ENCODE data around the gene ZNF521.
"Not testable (repeated sequence)": the region's sequence is repeated elsewhere in the genome, so short reads cannot be mapped to it uniquely, and the experiment has no call there.

ZNF521 gene

DNA sequence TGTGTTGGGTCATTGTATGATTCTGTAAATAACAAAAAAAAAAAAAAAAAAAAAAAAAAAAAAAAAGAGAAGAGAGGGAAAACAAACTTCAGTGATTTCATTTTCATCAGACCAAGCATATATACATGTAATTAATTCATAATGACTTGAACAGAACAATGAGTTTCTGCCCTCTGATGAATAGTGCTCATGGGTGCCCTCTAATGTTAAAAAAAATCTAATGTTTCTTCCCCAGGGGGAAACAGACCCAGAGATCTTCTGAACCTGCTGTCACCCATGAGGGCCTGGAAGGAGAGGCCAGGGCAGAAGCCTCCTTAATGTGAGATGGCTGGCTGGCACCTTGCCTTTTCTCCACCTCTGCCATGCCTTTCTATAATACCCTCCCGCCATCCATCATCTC, 289.2 kb downstream of the ZNF521 start:
- DNase-seq = no peak

DNA sequence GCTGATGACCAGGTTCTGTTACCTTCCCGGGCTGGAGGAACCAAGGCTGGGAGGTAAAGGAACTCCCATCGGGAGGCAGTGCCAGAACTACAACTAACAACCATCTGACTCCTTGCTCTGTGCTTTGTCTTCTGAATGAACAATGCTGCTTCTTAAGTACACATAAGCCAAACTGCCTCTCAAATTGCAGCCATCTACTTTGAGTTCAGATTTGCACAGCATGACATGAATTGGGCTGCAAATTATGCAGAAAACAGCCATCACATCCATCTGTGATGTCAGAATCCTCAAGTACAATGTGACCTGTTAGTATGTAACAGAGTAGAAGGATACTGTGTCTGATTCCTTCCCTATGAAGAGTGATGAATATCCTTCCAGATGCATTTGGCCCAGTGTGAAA, 290.6 kb downstream of the ZNF521 start:
- DNase-seq = no peak

DNA sequence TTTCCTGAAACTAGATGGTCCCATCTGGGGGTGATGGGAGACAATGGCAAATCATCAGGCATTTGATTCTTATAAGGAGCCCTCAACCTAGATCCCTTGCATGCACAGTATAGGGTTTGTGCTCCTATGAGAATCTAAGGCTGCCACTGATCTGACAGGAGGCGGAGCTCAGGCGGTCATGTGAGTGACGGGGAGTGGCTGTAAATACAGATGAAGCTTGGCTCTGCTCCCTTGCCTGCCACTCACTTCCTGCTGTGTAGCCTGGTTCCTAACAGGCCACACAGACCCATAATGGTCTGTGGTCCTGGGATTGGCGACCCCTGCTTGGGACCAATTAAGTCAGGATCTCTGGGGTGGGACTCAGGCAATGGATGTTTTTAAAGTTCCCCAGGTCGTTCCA, 293.4 kb downstream of the ZNF521 start:
- DNase-seq = no peak

DNA sequence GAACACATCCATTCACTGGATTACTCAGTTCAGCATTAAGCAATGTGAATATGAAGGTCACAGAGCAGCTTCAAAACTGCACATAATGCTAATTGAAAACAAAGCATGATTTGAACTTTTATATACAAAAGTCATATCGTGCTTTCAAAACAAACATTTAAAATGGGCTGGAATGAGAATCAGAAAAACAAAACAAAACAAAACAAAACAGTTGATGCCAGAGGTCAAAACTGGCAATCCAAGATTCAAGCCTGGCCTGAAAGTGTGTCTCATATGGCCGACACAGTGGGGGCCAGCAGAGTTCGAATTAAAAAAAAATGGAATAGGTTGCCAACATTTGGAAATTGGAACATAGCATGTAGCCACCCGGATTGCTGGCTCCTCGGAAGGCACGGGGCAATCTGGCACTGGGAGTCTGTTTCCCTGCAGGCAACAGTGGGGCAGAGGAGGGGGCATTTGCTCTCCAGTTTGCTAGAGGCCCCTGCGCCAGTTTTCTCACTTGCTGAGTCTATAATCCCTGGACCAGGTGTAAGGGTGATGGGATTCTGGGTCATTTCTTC, 294.4 kb downstream of the ZNF521 start:
- DNase-seq = no peak

DNA sequence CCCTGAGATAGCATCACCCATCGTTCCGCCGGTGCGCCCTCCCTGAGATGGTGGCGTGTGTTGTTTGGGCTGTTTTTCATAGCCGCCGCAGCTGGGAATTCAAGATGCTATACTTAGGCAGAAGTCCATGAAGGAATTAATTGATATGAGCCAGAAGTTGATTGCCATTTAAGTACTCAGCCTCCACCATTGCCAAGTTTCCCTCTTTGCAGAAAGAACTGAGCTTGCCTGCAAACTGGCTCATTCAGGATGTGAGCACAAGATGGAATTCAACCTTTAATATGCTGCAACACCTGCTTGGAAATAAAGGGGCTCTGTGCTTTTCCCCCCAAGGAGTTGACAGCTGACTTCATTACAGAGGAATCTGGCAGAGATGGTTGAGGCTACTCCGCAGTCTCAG, 295.5 kb downstream of the ZNF521 start:
- DNase-seq = no peak

DNA sequence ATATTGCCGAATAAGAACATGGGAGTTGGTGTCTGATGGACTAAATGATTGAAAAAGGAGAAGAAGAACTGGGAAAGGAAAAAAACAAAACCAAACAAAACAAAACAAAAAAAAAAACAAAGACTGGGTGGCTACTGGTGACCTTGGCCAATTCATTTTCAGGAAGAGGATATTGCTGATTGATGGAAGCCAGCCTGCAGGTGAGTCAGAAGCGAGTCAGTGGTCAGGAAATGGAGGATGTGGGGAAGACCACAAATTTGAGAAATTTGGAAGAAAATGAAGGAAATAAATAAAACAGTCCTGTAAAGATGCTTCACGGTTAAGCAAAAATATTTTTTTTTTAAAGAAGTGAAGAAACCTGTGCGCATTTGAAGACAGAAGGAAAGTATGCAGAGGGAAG, 296.9 kb downstream of the ZNF521 start:
- DNase-seq = no peak

DNA sequence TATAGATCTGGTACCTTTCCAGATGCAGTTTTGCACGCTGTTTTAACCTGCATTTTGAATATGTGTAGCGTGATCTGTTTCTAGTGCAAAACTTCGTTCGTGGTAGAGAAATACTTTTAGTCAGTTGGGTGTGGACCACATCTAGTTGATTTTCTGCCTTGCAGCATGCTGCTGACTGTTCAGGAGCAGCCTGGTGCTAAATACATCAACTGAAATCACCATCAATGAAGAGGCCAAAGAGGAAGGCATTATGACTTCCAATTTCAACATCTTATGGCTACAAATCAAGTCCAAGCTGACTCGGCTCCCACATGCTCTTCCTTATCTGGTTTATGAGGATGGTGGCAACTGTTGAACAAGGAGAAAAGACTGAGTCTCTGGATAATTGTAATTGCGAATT, 298.5 kb downstream of the ZNF521 start:
- DNase-seq = no peak

DNA sequence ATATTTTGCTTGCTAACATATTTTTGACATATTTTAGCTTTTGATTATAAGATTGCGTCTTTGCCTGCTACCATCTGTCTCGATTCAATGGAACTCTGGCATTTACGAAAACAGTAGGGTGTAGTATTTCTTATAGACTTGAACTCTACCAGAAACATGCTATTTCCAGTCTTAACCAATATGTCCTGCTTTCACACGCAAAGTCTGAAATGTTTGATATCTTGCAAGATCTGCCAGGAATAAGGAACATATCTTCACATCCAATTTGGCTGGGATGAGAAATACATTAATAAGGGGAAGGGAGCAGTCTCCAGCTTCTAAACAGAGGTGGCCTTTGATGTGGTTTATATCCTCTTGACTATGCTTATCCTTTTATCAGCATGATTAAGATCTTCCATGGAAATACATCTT, 299.4 kb downstream of the ZNF521 start:
- DNase-seq = no peak

DNA sequence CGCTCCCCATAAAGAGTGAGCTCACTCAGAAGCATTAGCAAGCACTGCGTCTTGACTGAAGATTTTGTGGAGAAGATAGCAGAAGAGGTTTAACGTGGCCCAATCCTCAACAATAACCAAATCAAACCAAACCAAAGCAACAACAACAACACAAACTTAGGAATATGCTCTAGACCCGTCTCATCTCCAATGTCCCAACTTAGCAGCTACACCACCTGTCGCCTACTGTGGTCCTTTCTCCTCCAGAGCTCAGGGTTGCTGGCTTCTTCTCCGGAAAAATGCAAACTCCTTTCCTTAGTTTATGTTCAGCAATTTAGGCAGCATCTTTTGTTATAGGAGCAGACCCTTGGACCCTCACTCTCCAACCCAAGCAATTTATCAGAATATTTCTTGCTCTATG, 301.4 kb downstream of the ZNF521 start:
- no peak for DNase-seq

DNA sequence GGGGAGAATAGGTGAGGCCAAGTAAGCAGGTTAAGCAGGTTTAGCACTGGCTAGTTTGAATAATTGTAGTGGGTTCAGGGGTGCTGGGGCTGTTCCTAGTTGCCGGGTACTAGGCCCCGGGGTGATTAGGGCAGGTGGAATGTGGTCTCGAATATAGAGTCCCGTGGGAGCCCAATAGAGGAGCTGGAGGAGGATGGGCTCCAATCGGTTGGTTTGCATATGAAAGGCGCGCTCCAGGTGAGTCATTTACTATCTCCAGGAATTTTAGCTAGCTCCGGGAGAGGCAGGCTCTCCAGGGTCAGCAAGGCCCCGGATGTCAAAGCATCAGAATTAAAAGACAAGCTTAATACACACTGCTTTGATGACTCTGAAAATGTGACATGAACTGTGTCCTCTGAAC, 304.0 kb downstream of the ZNF521 start:
- no peak for DNase-seq

DNA sequence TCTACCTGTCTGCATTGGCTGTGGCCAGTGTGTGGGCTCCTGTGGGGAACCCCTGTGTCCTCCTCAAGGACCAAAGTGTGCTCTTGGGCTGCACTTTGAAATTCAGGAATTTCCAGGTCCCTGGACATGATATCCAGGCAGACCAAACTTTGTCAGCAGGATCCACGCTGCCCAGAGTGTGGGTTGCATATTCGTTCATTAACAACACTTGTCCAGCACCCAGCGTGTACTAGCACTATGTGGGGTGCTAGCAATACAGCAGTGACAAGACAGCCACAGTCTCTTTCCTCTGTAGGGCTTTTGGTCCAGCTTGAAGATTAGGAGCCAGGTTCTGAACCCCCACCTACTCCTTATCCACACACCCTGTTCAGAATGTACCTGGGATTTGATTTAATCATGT, 304.5 kb downstream of the ZNF521 start:
- no peak for DNase-seq

DNA sequence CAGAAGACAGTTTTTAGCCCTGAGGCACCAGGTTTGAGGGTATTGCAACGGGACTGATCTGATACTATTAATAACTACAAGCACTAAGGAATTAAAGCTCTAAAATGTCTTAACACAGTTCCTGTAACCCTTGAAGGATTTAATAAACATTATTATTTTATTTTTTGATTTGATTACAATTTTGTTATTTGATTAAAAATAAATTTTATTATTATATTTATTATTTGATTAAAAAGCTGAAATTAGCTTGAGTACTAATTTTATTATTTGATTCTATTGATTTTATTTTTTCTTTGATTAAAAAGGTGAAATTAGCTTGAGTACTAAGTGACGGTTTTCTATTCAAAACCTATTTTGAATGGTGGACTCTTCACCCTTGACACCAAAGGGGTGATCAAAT, 307.3 kb downstream of the ZNF521 start:
- no peak for DNase-seq

DNA sequence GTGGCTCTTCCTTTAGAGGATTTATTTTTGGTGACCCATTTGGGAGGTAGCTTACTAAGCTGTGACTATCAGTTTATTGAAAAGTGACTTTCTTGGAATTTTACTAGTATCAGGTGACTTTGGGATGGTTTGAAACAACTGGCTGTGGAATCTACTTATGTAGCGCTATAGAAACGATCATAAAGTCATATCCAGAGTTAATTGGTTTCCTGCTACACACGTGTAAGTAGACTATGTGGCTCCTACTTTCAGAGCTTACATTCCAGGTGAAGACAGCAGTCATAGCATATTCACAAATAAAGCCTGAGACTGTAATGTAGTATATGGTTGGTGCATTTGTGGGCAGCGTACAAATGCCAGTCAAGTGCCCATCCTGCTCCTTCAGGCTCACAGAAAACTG, 308.9 kb downstream of the ZNF521 start:
- DNase-seq = no peak

DNA sequence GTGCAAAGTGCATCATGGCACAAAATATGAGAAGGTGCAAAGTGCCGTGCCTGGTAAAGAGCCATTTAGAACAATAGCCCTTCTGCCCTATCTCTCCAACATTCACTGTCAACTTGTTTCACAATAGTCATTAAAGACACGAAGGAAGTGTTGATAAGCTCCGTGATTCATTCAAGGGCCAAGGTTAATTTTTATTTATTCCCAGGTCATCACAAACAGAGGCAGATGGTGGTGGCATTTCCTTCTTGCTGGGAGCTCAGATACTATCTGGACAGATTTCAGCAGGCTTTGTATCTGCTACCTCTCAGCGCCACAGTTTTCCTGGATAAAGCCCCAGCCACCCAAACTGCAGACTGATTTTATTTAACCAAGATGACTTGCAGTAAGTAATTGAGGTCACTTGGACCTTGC, 309.3 kb downstream of the ZNF521 start:
- DNase-seq = no peak

DNA sequence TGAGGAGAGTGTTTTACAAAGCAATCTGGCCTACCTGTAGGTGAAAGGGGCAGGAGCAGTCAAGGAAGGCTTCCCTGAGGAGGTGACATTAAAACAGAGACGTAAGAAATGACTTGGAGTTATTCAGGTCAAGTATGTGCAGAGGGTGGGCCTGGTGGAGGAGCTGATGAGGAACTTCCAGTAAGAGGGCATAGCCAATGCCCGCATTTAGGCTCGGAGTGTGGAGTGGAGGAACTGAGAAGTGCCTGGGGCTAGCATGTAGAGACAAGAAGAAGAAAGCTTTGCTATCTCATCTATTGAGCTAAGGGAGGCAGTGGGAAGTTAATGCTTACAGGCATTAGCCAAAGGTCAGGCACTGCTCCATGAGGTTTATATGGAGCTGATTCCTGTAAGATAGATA, 312.2 kb downstream of the ZNF521 start:
- no peak for DNase-seq

DNA sequence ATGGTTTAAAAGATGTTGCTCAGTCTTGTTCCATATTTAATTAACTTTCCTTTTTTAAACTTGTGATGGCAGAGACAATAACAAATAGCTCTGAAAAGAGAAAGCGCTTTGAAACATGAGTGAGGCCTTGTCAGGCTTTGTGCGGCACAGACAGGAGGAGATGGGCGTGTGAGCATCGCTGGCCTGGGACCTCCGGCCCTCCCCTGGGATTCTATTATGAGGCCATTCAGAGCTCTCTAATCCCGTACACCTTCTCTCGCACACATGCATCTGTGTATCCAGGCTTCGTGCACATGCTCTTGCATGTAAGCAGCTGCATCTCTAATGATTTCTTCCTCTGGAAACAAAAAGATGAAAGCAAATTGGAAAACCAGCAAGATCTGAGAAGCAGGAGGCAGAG, 313.7 kb downstream of the ZNF521 start:
- no peak for DNase-seq

DNA sequence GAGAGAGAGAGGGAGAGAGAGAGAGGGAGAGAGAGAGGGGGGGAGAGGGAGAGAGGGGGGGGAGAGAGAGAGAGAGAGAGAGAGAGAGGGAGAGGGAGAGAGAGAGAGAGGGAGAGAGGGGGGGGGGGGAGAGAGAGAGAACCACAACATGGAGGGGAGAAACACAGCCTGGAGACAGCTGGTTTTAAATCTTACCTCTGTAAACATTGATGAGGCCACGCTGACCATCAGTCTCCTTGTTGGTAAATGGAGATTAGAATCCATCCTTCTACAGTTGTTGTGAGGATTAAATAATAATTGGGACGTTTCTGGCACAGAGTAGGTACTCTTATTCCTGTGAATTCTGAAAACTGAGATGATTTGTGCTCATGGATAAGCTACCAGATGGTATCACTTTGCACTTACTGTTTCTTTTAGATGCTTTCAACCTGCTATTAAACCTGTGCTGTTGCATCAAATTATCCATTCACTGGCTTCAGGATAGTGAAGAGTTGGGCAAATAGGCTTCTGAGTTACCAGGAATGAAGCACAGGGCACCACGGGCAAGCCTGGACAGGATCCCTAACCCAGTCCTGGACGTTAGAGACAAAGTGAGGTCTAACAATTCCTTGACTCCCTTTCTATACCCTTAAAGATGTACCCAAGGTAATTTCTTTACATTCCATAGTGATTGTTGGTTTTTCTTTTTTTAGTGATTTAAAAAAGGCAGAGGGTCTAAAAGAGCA, 318.1 kb downstream of the ZNF521 start:
- no peak for DNase-seq

DNA sequence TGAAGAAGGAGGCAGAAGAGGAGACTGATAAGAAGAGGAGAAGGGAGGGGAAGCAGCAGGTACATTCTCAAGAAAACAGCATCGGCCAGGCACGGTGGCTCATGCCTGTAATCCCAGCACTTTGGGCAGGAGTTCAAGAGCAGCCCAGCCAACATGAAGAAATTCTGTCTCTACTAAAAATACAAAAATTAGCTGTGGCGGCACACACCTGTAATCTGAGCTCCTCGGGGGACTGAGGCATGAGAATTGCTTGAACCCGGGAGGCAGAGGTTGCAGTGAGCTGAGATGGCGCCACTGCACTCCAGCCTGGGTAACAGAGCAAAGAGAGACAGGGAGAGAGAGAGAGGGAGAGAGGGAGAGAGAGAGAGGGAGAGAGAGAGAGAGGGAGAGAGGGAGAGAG, 318.8 kb downstream of the ZNF521 start:
- not testable (repeated sequence) for DNase-seq

DNA sequence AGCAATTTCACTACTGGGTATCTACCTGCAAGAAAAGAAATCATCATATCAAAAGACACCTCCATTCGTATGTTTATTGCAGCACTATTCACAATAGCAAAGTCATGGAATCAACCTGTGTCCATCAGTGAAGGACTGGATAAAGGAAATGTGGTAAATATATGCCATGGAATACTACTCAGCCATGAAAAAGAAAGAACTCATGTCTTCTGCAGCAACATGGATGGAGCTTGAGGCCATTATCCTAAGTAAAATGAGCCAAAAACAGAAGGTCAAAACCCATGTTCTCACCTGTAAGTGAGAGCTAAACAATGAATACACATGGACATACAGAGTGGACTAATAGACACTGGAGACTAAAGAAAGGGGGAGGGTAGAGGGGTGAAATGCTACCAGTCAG, 322.2 kb downstream of the ZNF521 start:
- DNase-seq = no peak

DNA sequence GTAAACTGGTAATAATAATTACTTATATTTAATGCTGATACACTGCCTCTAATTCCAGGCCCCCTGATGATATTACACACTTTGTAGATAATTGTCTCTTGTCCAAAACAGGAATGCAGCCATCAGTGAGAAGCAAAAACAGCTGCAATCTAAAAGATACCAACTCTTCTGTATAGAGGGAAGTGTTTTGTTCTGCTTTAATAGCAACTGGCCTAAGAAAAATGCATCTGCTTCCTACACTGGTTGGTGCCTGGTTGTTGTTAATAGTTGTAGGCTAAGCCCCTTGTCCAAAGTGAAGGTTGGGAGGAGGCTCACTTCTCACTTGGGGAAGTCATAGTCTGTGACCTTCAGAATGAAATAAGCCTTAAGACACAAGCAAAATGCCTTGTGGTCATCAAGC, 332.0 kb downstream of the ZNF521 start:
- DNase-seq = no peak

DNA sequence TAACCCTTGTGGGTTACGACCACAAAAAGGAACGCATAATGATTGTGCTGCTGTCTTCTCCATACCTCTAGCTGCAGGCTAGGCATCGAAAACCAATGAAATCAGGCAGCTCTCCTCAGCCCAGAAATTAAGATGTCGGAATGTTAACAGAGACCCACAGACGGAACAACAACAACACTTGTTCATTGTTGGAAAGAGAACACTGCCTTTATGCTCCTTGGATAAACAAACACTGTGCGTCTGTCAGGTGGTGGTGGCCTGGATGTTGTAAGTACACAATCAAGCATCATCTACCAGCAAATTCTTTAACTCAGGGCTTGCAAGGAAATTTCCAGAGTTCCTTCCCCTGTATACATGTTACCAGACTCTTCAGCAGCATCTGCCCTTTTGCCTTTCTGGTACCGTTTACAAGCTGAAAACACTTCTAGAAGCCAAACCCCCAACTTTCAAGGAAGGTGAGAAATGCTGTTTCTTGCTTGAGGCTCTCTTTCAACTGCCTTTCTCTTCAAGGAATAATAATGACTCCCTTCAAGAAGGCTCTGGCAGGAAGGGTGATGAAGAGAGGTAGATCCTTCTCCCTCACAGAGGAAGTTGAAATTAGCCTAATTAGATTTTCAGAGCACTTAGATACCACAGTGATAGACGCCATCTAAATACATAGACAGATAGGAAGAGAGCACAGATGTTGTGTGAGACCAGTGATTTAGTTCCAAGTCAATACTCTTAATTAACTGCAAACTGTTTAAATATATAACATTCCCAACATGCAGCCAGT, 332.7 kb downstream of the ZNF521 start:
- DNase-seq = no peak

DNA sequence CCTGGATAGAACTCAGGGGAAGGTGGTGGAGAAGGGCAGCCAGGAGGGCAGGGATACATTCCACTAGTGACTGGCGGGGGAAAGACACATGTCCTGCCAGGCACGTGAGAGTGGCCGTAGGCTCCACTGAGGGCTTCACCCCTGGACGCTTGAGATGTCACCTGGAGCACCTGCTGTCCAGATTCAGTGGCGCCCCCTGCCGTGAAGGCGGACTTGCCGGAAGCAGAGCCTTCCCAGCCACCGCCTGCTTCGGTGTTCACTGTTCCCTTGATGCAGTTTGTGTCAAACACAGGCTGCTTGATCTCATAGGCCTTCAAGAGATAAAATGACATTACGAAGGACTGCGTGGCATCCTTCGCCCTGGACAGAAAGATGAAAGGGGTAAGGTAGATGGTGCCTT, 335.3 kb downstream of the ZNF521 start:
- DNase-seq = no peak

DNA sequence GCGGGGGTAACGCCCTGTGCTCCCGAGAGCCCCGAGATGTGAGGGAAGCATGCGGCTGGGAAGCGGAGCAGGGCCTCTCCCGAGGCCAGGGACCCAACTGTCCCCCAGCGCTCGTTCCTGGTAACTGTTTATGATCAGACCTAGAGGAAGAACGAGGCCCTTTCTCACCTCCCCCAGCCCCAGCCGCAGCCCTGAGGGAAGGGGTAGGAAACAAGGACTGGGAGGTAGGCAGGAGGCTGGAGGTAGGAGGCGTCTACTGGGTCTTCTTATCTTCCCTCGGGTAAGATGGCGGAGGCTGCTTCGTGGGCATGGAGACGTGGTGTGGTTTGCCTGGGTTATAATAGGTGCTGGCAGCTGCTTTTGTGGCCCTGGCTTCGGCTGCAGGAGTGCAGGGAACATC, 335.8 kb downstream of the ZNF521 start:
- no peak for DNase-seq

All from stimulated activated naive CD4-positive, alpha-beta T cell (primary cell).